ENCODE data around the gene ATF7.
A peak's percentile ranks its signal among the peaks of the same experiment; 100 is the strongest.

Gene ATF7

DNA sequence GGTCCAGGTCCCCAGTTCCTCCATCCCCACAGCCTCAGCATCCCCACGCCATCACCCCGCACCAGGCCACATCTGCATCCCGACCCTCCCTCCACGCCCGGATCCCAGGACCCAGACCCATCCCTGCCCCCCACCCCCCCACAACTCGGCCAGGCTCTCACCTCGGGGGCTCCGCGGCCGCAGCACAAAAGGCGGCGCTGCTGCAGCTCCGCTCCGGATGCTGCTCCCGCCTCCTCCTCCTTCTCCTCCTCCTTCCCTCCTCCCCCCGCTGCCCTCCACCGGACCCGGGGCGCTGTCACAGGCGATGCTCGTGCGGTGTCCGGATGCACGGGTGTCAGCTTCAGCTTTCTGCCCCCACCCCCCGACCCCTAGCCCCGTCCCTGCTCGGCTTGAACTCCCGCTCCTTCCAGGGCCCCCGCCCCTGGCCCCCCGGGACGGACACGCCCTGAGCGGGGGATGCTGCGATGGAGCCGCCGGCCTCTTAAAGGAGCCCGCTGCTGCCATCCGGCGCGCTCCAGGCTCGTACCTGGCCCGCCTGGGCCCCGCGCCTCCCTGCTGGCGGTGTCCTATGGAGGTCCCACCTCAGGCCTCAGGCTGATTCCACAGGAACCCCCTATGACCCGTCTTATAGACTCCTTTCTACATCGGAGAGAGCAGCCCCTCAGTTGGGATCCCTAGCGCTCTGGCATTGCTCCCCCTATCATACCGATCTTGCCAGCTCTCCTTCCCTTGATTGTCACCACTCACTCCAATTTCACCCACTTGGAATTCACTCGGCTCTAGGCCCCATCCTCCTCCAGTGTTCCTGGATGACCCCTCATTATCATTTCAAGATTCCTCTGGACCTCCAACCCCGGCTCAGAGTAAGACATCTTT lies 126.7 kb downstream of the ATF7 start, which contains the start of gene MAP3K12 (continued):
- TF ChIP-seq, protein P1, sequence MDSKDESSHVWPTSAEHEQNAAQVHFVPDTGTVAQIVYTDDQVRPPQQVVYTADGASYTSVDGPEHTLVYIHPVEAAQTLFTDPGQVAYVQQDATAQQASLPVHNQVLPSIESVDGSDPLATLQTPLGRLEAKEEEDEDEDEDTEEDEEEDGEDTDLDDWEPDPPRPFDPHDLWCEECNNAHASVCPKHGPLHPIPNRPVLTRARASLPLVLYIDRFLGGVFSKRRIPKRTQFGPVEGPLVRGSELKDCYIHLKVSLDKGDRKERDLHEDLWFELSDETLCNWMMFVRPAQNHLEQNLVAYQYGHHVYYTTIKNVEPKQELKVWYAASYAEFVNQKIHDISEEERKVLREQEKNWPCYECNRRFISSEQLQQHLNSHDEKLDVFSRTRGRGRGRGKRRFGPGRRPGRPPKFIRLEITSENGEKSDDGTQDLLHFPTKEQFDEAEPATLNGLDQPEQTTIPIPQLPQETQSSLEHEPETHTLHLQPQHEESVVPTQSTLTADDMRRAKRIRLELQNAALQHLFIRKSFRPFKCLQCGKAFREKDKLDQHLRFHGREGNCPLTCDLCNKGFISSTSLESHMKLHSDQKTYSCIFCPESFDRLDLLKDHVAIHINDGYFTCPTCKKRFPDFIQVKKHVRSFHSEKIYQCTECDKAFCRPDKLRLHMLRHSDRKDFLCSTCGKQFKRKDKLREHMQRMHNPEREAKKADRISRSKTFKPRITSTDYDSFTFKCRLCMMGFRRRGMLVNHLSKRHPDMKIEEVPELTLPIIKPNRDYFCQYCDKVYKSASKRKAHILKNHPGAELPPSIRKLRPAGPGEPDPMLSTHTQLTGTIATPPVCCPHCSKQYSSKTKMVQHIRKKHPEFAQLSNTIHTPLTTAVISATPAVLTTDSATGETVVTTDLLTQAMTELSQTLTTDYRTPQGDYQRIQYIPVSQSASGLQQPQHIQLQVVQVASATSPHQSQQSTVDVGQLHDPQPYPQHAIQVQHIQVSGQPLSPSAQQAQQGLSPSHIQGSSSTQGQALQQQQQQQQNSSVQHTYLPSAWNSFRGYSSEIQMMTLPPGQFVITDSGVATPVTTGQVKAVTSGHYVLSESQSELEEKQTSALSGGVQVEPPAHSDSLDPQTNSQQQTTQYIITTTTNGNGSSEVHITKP (tag by site-specific recombination; IDR thresholded peaks at IDR 0.05), result peak; percentile 86
- no peak; the same call in 1 of the 2 replicates for TF ChIP-seq ZNF76 (tag by site-specific recombination; IDR thresholded peaks at IDR 0.05; ENCODE audit: borderline replicate concordance, low read depth)
- no peak for TF ChIP-seq ZNF211 (tag by site-specific recombination; IDR thresholded peaks at IDR 0.05; ENCODE audit: low read depth)
- no peak for TF ChIP-seq GLI4 (tag by site-specific recombination; IDR thresholded peaks at IDR 0.05)
- no peak for TF ChIP-seq ZNF501 (tag by site-specific recombination; IDR thresholded peaks at IDR 0.05)
- TF ChIP-seq, protein P2, sequence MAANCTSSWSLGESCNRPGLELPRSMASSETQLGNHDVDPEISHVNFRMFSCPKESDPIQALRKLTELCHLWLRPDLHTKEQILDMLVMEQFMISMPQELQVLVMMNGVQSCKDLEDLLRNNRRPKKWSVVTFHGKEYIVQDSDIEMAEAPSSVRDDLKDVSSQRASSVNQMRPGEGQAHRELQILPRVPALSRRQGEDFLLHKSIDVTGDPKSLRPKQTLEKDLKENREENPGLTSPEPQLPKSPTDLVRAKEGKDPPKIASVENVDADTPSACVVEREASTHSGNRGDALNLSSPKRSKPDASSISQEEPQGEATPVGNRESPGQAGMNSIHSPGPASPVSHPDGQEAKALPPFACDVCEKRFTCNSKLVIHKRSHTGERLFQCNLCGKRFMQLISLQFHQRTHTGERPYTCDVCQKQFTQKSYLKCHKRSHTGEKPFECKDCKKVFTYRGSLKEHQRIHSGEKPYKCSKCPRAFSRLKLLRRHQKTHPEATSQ (tag by site-specific recombination; IDR thresholded peaks at IDR 0.05), result no peak
- TF ChIP-seq ZBTB20 (tag by site-specific recombination; IDR thresholded peaks at IDR 0.05), result peak; percentile 7; the same call in 1 of the 2 replicates
- TF ChIP-seq ZSCAN23 (tag by site-specific recombination; IDR thresholded peaks at IDR 0.05), result no peak
- TF ChIP-seq KLF10 (tag by site-specific recombination; IDR thresholded peaks at IDR 0.05), result no peak
- TF ChIP-seq ZNF214 (tag by site-specific recombination; IDR thresholded peaks at IDR 0.05; ENCODE audit: borderline replicate concordance), result no peak
- TF ChIP-seq ZNF335 (tag by site-specific recombination; conservative IDR thresholded peaks at IDR 0.05), result peak; percentile 47; the same call in 1 of the 2 replicates
- TF ChIP-seq ZNF10 (tag by site-specific recombination; IDR thresholded peaks at IDR 0.05), result no peak
- TF ChIP-seq ZNF248 (tag by site-specific recombination; IDR thresholded peaks at IDR 0.05), result no peak
- TF ChIP-seq ZNF658 (tag by site-specific recombination; IDR thresholded peaks at IDR 0.05), result no peak
- no peak for TF ChIP-seq SALL2 (tag by site-specific recombination; IDR thresholded peaks at IDR 0.05; ENCODE audit: borderline replicate concordance)
- TF ChIP-seq ZNF560 (tag by site-specific recombination; IDR thresholded peaks at IDR 0.05; ENCODE audit: borderline replicate concordance), result no peak
- TF ChIP-seq, protein P3, sequence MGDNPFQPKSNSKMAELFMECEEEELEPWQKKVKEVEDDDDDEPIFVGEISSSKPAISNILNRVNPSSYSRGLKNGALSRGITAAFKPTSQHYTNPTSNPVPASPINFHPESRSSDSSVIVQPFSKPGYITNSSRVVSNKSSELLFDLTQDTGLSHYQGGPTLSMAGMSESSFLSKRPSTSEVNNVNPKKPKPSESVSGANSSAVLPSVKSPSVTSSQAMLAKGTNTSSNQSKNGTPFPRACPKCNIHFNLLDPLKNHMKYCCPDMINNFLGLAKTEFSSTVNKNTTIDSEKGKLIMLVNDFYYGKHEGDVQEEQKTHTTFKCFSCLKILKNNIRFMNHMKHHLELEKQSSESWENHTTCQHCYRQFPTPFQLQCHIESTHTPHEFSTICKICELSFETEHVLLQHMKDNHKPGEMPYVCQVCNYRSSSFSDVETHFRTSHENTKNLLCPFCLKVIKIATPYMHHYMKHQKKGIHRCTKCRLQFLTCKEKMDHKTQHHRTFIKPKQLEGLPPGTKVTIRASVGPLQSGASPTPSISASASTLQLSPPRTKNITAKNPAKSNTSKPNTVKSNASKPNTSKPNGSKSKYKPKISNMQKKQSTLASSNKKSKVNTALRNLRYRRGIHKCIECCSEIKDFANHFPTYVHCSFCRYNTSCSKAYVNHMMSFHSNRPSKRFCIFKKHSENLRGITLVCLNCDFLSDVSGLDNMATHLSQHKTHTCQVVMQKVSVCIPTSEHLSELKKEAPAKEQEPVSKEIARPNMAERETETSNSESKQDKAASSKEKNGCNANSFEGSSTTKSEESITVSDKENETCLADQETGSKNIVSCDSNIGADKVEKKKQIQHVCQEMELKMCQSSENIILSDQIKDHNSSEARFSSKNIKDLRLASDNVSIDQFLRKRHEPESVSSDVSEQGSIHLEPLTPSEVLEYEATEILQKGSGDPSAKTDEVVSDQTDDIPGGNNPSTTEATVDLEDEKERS (tag by site-specific recombination; IDR thresholded peaks at IDR 0.05), result no peak
- peak; percentile 48; the same call in 1 of the 2 replicates for TF ChIP-seq GLIS1 (tag by site-specific recombination; IDR thresholded peaks at IDR 0.05)
- no peak; the same call in 1 of the 2 replicates for TF ChIP-seq ZNF366 (tag by site-specific recombination; conservative IDR thresholded peaks at IDR 0.05)
- TF ChIP-seq ZNF394 (tag by site-specific recombination; IDR thresholded peaks at IDR 0.05; ENCODE audit: borderline replicate concordance), result no peak; the same call in 1 of the 2 replicates
- TF ChIP-seq, protein P4, sequence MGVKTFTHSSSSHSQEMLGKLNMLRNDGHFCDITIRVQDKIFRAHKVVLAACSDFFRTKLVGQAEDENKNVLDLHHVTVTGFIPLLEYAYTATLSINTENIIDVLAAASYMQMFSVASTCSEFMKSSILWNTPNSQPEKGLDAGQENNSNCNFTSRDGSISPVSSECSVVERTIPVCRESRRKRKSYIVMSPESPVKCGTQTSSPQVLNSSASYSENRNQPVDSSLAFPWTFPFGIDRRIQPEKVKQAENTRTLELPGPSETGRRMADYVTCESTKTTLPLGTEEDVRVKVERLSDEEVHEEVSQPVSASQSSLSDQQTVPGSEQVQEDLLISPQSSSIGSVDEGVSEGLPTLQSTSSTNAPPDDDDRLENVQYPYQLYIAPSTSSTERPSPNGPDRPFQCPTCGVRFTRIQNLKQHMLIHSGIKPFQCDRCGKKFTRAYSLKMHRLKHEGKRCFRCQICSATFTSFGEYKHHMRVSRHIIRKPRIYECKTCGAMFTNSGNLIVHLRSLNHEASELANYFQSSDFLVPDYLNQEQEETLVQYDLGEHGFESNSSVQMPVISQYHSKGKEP (tag by site-specific recombination; IDR thresholded peaks at IDR 0.05), result no peak
- no peak for TF ChIP-seq ZNF837 (tag by site-specific recombination; IDR thresholded peaks at IDR 0.05)

All from HEK293 (cell line).